ENCODE data around the gene FAAP20. TPM values are rescaled to one million over a fixed set of nuclear protein-coding genes. Genes with fewer than 3 reads are reported as not detected.

The FAAP20 gene
- total RNA-seq, 1 donor from 2014 or later, result 23.4 TPM

DNA sequence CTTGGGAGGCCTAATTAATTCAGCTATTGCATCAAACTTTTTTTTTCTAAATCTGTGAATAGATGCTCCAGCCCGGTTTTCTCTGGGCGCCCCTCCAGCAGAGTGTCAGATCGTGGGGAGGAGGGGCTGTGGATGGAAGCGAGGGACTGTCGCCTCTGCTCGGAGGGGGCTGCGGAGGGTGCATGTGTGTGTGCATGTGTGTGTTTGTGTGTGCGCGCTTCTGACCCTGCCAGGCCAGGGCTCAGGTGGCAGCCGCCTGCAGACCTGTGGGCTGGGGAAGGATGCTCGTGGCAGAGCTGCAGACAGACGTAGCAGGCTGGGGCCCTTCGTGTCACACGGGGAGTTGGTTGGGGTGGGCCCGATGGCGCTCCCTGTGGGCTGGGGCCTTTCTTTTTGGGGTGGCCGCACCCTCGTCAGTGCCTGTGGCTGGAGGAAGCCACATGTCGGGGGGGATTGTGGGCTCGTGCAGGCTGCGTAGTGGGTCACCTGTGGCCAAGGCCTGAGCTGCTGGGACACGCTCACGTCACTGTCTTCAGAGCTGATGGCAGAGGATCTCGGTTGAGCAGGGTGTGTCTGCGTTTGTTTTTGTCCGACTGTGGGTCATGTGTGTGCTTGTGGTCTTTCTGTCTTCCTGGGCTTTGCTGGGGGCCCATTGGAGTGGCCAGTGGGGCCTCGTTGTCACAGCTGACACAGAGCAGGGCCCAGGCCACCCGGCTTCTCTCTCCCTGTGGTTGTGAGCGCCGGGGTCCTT, 36.4 kb upstream of the FAAP20 start:
- no peak for DNase-seq (ENCODE audit: low read depth)

DNA sequence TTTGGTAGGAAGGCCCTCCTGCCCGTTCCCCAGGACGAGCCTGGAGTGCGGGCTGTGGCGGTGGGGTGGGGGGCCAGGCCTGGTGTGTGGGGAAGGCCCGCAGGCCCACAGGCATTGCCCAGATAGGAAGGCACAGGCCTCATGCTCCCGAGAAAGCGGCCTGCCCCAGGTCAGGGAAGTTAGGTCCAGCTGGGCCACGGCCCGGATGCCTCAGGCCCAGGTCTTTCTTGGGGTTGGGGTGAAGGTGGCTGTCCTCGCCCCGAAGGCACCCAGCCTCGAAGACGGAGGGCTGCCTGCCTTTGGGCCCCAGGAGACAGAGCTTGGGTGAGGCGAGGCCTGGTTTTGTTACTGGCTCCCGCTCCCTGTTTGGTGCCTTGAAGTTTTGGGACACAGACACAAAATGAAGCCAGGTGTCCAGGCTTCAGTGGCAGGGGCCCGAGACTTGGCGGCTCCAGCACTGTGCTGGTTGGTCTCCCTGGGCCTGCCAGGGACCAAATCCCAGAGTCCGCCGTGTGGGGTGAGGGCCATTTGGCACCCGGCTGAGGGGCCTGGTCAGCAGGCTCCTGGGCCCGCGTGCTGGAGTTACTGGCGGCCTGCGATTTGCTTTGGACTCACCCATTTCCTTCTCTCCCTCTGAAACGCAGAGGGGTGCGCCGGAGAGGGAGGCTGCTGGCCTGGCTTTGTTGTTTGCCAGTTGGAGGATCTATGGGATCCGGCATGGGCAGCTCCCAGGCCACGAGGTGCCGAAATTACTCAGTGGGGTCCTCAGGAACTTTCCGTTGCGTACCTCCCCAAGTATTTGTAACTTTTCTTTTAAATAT, 35.5 kb upstream of the FAAP20 start:
- no peak for DNase-seq (ENCODE audit: low read depth)

DNA sequence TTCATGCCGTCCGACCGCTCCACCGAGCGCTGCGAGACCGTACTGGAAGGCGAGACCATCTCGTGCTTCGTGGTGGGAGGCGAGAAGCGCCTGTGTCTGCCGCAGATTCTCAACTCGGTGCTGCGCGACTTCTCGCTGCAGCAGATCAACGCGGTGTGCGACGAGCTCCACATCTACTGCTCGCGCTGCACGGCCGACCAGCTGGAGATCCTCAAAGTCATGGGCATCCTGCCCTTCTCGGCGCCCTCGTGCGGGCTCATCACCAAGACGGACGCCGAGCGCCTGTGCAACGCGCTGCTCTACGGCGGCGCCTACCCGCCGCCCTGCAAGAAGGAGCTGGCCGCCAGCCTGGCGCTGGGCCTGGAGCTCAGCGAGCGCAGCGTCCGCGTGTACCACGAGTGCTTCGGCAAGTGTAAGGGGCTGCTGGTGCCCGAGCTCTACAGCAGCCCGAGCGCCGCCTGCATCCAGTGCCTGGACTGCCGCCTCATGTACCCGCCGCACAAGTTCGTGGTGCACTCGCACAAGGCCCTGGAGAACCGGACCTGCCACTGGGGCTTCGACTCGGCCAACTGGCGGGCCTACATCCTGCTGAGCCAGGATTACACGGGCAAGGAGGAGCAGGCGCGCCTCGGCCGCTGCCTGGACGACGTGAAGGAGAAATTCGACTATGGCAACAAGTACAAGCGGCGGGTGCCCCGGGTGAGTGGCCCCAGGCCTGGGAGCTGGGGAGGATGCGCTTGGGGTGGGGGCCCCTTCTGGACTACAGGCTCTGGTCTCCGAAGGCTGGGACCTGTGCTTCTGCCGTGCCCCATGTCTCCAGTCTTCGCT, 34.7 kb upstream of the FAAP20 start:
- DNase-seq (ENCODE audit: low read depth), result no peak

DNA sequence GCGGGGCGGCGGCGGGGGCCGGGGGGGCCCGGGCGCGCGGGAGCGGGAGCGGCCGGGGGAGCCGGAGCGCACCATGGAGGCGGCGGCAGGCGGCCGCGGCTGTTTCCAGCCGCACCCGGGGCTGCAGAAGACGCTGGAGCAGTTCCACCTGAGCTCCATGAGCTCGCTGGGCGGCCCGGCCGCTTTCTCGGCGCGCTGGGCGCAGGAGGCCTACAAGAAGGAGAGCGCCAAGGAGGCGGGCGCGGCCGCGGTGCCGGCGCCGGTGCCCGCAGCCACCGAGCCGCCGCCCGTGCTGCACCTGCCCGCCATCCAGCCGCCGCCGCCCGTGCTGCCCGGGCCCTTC, 34.1 kb upstream of the FAAP20 start:
- no peak for DNase-seq (ENCODE audit: low read depth)

DNA sequence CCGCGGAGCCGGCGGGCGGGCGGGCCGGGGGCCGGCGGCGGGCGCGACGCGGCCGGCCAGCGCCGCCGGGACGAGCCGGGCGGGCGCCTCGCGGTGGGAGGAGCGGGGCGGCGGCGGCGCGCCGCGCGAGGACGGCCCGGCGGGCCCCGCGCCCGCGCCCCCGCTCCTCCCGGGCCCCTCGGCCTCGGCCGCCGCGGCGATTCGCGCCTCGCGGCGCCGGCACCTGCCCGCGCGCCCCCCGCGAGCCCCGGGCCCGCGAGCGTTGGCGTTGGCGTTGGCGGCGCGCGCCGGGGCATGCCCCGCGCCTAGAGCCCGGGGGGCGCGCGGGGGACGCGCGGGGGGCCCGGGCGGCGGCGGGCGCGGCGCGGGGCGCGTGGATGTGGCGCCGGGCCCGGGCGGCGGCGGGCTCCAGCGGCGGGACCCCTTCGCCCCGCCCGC, 33.6 kb upstream of the FAAP20 start, which contains the start of gene SKI:
Gene SKI (plus strand): TSS at position 163 of the 438 bp plus-strand sequence. CDS start 448 bp downstream, outside the sequence.
- DNase-seq (ENCODE audit: low read depth), result no peak

DNA sequence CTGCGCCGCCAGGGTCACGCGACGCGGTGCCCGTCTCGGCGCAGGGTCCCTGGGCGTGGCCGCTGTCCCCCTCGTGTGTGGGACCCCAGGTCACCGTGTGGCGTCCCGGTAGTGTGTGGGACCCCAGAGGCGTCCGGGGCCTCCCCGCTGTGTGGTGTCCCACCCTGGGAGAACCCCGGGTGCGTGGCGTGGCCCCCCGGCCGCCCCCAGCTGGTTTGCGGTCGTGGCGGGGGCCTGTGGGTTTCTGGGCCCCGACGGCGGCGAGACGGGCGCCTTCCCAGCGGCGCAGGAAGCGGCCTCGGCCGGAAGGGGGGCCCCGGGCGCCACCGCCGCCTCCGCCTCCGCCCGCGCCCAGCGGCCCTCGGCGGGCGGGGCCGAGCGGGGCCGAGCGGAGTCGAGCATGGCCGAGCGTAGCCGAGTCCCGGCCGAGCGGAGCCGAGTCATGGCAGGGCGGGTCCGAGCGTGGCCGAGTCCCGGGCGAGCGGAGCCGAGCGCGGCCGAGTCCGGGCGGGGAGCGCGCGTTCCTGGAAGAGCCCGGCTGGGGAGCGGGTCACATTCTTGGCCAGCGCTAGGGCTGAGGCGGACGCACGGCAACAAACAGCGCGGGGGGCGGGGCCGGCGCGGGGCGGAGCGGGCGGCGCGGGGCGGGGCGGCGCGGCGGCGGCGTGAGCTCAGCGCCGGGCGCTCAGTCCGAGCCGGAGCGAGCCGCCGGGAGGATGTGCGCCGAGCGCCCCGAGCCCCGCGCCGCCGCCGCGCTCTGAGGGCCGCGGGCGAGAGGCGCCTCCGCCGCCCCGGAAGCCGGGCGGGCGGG, 33.0 kb upstream of the FAAP20 start:
- peak; percentile 78 for DNase-seq (ENCODE audit: low read depth)

DNA sequence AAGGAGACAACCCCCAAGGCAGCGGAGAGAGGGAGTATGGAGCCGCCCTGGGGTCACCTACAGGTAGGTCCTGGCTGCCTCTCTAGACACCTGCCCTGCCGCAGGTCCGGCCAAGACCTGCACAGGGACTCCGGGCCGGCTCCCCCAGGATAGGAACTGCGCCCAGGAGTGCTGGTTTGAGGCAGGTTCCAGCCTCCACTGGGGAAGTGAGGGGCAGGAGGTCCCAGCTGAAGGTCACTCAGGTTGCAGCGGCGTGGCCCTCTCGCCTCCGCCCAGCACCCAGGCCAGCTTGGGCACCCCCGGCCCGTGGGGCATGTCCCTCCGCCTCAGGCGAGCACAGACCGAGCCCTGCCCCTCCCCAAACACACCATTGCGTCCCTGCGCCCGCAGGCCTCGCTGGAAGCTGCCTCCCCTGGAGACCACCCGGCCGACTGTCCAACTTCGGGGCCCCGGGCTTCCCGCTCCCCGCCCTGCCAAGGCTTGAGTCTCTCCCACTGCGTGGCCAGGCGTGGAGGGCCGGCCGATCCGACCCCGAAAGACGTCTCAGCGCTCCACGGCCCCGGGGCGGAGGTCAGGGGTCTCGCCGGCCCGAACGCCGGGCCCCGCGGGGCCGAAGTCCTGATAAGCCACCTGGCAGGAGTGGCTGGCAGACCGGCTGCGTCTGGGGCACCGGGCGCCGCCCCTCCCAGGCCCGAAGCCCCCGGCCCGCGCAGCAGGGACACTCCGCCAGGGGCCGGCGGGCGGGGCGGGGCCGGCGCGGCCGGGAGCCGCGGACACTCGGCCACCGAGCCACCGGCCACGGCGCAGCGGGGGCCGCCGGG, 32.2 kb upstream of the FAAP20 start:
- DNase-seq (ENCODE audit: low read depth), result no peak

DNA sequence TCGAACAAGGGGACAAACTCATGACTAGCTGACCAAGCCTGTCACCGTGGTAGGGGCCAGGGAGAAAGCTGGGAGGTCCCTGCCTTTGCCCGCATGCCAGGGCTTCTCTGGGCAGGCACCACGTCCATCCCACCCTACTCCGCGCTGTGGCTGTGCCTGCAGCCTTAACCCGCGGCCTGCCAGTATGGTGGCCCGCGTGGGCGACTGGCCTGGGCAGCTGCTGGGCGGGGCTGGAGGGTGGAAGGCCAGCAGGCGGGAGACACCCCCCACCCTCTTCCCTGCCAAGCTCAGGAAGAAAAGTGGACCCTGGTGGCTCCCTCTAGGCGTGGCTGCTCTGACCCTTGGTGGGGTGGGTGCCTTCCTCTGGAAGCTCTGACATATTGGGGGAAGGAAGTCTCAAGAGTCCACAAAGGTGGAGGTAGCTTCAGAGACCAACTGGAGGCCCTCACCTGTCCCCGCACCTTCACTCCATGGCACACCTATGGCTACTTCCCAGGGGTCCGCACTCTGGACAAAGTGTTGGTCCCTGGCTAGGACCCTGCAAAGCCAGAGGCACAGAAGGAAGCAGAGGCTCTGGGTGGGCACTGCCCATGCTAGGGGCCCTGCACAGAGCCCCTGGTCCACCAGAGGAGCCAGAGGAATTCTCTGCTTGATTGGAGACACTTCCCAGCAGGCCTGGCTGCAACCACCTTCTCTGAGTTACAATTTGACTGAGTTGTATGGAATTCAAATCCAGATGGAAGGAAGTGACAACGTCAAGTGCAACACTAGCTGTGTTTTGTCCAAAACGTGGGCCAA, 30.3 kb upstream of the FAAP20 start:
- DNase-seq (ENCODE audit: low read depth), result no peak

DNA sequence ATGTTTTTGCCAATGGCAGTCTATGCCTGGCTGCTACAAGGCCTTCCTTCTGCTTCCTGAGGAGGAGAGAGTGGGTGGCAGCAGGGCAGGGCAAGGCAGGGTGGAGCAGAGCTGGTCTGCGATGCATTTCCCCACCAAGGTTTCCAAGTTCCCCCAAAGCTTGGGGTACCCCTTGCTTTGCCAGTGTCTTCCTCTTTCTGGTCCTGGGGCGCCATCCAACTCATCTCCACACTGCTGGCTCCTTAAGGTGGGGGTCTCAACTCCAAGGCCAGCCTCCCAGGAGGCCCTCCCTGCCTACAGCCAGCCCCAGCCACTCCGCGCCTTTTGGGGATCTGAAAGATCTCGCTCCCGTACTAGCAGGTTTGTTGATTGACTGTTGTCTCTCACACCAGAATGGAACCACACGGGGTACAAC, 29.6 kb upstream of the FAAP20 start:
- no peak for DNase-seq (ENCODE audit: low read depth)

DNA sequence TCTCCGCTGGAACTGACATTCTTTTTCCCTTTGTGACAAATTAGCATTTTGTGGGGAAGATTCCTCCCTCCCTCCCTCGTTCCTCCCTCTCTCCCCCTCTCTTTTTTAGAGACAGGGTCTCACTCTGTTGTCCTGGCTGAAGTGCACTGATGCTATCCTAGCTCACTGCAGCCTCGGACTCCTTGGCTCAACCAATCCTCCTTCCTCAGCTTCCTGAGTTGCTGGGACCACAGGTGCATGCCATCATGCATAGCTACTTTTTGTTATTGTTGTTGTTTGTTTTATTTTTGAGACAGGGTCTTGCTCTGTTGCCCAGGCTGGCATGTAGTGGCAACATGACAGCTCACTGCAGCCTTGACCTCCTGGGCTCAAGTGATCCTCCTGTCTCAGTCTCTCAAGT, 26.7 kb upstream of the FAAP20 start:
- DNase-seq (ENCODE audit: low read depth), result no peak

DNA sequence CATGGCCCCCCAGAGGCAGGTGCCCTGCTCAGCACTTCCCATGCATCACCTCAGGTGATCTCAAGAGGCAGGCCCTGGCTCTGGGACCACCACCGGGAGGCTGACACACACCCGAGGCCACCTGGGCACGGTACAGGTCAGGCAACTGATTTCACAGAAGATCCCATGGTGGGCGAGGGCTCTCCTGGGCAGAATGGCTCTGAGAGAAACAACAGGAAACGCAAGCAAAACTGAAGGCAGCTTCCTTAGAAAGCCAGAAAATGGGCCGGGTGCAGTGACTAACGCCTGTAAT, 22.1 kb upstream of the FAAP20 start:
- DNase-seq (ENCODE audit: low read depth), result no peak

DNA sequence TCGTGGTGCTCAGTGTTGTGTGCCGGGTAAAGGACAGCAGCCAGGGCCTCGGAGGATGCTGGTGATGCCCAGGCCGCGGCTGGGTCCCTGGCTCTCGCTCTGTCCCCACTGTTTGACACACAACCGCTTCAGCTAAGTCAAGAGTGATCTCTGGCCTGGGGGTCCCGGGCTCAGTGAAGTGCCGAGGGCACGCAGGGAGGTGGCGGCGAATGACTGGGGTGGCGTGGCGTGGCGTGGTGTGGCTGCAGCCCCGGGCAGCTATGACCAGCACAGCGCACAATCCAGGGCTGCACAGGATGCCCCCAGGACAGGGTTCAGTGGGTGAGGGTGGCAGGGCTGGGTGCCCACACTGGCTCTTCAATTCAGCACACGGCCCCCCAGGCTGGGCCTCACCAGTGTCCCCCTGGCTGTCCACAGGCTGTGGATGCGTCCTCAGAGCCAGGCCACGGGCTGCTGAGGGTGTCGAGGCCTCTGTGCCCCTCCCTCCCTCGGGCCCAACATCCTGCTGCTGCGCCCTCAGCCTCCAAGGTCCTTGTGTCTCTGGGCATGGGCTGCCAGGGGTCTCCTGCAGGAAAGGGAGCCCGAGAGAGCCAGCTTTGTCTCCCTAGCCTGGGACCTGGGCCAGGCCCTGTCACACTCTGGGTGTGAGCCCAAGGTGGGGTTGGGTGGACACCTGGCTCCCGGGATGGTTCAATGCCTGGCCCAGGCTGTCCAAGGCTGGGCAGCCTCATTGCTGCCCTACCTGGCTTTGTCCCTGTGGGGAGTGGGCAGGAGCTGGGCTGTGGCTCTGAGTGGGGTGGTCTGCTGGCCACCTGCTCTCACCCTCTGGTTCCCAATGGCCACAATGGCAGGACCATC, 21.6 kb upstream of the FAAP20 start:
- no peak for DNase-seq (ENCODE audit: low read depth)

DNA sequence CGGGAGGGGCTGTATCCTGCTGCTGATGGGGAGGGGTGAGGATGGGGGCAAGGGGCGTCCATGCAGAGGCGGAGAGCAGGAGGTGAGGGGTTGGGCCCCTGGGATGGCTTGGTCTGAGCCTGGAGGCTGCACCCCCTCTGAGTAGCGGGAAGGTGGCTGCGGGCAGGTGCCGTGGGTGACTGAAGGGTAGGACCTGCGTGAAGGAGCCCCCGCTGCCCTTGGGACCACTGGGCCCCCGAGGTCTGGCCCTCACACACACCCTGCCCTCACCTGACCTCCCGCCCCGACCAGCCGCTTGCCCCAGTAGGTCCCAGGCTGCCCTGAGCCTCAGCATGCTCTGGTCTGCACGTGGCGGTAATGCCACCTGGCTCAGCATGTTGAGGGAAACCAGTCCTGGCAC, 20.8 kb upstream of the FAAP20 start:
- no peak for DNase-seq (ENCODE audit: low read depth)

DNA sequence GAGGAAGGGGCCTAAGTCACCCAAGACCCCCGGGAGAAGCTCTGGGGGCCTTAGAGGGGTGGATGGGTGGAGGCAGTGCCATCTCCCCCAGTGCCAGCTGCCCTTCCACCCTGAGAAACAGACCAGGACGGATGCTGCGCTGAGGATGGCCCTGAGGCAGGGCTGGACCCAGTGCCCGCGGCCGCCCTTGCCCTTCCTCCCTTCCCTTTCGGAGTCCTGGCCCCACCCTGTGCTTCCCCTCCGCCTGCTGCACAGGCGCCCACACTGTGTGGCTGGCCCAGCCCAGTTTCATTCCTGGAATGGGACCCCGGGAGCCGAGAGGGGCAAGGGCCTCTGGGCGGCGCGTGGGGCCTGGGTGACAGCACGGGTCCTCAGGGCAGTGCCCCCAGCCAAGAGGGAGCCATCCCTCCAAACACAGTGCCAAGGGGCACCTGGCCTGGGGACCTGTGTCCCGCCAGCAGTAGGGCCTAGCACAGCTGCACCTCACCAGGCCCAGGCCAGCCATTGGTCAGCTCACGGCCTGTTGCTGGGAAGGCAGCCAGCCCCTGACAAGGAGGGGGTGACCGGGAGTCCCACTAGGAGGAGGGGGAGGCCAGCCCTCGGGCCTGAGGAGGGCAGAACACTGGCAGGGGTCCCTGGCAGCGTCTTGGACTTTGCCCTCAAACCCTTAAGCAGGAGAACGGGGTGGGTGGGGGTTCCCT, 20.1 kb upstream of the FAAP20 start:
- no peak for DNase-seq (ENCODE audit: low read depth)

DNA sequence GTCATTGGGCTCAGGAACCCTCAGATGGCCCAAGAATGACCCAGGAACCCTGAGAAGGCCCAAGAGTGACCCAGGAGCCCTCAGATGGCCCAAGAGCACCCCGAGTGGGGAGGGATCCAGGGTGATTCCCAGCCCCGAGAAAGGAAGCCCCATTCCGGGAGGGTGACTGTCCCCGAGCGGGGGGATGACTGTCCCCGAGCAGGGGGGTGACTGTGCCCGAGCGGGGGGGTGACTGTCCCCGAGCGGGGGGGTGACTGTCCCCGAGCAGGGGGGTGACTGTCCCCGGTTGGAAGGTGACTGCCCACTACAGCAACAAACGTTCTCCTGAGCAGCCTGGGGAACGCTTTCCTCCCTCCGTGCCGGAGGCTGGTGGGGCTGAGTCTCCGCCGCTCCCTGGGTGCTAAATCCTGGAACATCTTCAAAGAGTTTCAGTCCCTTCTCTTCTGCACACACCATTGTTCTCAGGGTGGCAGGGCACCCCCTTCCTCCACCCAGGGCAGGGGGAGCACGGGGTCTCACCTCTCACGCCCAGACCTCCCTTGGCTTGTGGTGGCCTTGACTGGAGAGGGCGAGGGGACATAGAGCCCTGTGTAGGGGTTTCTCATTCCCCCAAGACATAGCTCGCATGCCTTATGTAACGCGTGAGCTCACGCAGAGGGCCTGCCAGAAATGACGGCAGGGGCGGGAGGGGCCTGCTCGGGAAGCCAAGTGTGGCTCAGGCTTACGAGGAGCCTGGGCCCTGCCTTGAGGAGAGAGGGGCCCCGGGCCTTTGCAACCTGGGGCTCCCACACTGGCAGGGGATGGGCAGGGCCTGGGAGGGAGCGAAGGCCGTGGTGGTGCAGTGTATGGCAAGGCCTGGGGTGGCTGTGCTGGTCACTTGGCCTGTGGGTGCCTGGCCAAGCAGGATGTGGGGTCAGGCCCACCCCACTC, 19.3 kb upstream of the FAAP20 start:
- no peak for DNase-seq (ENCODE audit: low read depth)

DNA sequence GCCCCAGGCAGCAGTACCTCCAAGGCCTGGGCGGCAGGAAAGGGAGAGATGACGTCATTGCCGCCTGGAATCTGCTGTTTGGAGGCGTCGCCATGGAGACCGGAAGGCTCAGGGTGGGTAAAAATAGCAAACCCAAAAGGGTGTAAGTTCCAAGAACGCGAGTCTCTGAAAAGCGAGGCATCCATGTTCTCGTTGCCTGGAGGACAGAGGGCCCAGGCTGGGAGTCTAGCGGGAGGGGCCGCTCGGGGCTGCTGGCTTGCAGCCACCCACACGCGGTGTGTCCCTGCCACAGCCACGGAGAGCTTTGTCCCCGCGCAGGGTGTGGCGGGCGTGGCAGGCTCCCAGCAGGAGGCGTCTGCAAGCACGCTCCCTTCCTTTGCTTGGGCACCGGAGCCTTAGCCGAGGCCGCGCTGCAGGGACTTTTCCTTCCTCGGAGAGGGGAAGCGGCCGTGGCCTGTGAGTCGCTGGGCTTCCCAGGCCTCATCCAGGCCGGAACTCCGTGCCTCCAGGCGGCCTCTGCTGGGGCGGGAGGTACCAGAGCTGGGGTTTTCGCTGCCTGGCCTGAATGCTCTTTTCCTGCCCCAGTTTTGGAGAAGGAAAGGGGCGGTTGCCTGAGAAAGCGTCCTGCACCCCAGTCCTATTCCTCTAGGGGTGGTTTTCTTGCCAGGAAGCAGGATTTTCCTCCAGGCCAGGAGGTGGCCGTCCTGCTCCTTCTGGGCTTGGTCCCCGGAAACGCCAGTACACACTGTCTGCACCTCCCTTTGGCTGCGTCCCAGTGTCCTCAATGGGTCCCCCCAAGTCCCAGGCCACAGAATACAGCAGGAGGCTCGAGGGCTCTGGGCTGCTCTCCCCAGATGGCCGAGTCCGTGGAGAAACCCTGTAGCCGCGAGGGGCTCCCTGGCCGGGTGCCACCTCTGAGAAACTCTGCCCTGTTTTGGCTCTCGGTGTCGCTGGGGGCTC, 18.2 kb upstream of the FAAP20 start:
- peak; percentile 89 for DNase-seq (ENCODE audit: low read depth)

All from renal cortical epithelial cell (primary cell).